BE2C (cell line): ENCODE data around the gene VTI1A.

Experiments
- DNase-seq: peaks from one replicate; pipeline ENCODE4 v3.0.0-alpha.2; 2020
- H3K27me3 ChIP-seq: fragments of 250-450 bp; sonication (Bioruptor Pico); 2 replicates; pipeline ENCODE4 v1.5.1; 2020; ENCODE audit warnings: mild to moderate bottlenecking
- H3K36me3 ChIP-seq: fragments of 250-450 bp; sonication (Bioruptor Pico); 2 replicates; pipeline ENCODE4 v1.5.1; 2020; ENCODE audit warnings: mild to moderate bottlenecking
- H3K4me1 ChIP-seq: fragments of 250-450 bp; sonication (Bioruptor Pico); 2 replicates; pipeline ENCODE4 v1.5.1; 2020
- H3K4me3 ChIP-seq: 2 replicates; pipeline ENCODE4 v1.5.1; 2011; ENCODE audit warnings: low read depth, low read length
- H3K9me3 ChIP-seq: fragments of 250-450 bp; sonication (Bioruptor Pico); 2 replicates; pipeline ENCODE4 v1.5.1; 2020
- TF ChIP-seq, protein P1 (sequence below): IDR thresholded peaks from 2 replicates; pipeline ENCODE4 v1.5.1; 2012; ENCODE audit warnings: mild to moderate bottlenecking, low read depth, low read length

The VTI1A gene

GRCh38 chr10:112700215-112700671 lies 253.2 kb downstream of the VTI1A start:
- no peaks in the 10 kb centered on the region for H3K36me3 ChIP-seq
- H3K27me3 ChIP-seq: no peaks in the 10 kb centered on the region
- no peak overlapping the region for H3K4me3 ChIP-seq

DNA sequence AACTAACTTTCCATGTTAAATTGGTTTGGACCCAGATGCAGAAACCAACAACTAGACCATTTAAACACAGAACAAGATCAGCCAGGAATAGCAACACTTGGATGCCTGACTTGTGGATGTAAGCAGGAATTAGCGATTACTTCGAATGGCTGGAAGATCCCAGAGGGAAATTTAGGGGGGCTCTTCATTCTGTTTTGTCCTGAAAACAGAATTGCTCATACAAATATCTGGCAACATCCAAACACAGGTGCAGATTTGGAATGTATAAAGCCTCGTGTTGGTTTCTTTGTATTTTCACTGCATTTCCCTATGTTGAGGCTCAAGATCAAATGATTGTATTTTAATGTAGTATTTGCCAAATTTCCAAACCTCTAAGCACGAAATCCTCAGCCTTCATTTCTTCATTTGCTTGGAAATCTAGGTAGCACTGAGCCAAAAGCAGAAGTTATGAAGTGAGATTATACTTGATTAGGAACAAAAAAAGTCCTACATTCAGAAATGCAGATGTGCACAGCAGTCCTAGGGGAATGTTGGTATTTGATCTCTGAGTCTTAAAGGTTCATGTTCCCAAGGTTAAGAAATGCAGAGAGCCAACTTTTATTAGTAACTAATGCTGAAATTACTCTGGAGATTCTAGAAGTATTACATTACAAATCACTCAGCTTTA lies 254.3 kb downstream of the VTI1A start:
- TF ChIP-seq, protein P1, sequence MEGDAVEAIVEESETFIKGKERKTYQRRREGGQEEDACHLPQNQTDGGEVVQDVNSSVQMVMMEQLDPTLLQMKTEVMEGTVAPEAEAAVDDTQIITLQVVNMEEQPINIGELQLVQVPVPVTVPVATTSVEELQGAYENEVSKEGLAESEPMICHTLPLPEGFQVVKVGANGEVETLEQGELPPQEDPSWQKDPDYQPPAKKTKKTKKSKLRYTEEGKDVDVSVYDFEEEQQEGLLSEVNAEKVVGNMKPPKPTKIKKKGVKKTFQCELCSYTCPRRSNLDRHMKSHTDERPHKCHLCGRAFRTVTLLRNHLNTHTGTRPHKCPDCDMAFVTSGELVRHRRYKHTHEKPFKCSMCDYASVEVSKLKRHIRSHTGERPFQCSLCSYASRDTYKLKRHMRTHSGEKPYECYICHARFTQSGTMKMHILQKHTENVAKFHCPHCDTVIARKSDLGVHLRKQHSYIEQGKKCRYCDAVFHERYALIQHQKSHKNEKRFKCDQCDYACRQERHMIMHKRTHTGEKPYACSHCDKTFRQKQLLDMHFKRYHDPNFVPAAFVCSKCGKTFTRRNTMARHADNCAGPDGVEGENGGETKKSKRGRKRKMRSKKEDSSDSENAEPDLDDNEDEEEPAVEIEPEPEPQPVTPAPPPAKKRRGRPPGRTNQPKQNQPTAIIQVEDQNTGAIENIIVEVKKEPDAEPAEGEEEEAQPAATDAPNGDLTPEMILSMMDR: no peak
- peaks cover under 1% of the 10 kb centered on the region; the same call in 1 of the 2 replicates for H3K4me1 ChIP-seq
- no peaks in the 10 kb centered on the region for H3K9me3 ChIP-seq
- no peaks in the 10 kb centered on the region for H3K27me3 ChIP-seq
- no peak for DNase-seq
- H3K4me3 ChIP-seq: no peak overlapping the region
- H3K36me3 ChIP-seq: no peaks in the 10 kb centered on the region

More at GRCh38 chr10:112700215-112700671, 253.2 kb downstream of the VTI1A start:
- no peaks in the 10 kb centered on the region for H3K4me1 ChIP-seq
- DNase-seq: no peak
- TF ChIP-seq, protein P1: no peak
- H3K9me3 ChIP-seq: no peaks in the 10 kb centered on the region

DNA sequence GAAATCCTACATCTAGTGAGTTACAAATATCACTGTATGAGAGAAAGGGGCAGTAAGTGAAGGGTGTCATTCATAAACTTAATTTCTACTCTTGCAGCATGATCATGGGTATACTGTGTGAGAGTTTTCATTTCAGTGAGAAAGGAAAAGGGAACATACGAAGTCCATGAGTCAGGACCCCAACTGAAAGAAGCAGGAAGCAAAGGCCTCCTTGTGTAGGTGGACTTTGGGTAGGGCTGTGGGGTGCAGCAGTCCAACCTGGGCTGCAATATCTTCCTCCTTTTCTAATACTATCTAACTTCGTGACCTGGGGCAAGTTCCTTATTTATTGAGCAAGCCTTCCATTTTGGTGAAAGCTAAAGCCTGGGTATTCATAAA lies 254.9 kb downstream of the VTI1A start:
- Histone ChIP-seq H3K36me3 (no peaks in the 10 kb centered on the region), H3K27me3 (no peaks in the 10 kb centered on the region), H3K4me1 (peaks cover 4% of the 10 kb centered on the region; the same call in 1 of the 2 replicates), H3K4me3 (no peak overlapping the region), H3K9me3 (no peaks in the 10 kb centered on the region)
- no peak for DNase-seq
- TF ChIP-seq, protein P1: no peak

DNA sequence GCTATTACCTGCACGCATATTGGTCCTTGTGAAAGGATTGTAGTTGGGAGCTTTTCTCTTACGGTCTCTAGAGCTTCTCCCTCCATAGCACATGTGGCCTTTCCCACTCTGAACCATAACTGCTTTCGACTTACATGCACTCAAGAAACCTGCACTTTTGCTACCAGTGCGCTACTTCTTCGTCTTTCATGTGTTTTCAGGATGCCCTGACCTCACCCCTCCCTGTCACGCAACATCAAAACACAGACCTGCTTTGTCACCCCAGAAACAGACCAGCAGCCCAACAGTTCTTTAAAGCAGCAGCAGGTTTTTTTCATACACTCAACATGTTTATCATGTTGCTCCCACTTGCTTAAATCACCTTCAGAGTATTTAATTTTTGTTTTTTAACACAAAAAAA lies 259.6 kb downstream of the VTI1A start:
- no peaks in the 10 kb centered on the region for H3K9me3 ChIP-seq
- no peaks in the 10 kb centered on the region for H3K36me3 ChIP-seq
- TF ChIP-seq, protein P1: no peak
- no peak for DNase-seq
- H3K27me3 ChIP-seq: no peaks in the 10 kb centered on the region
- H3K4me3 ChIP-seq: no peak overlapping the region
- peaks cover 4% of the 10 kb centered on the region; the same call in 1 of the 2 replicates for H3K4me1 ChIP-seq

DNA sequence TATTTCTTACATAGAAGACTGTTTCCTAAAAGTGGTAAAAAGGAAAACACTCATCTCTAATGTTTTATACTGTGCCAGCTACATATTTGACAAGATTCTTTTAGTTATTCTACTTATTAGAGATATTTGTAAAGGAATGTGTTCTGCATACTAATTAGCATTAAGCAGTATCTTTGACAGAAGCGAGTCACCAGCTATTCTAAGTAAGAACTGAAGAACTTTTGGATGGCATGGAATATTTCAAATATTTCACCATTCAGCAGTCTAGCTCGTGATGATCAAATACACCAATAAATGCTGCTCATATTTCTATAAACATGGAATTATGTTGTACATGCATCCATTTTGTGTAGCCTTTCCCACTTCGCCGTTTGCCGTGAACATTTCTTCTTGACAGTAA lies 261.4 kb downstream of the VTI1A start:
- Histone ChIP-seq H3K36me3 (no peaks in the 10 kb centered on the region), H3K9me3 (no peaks in the 10 kb centered on the region), H3K4me1 (peaks cover 4% of the 10 kb centered on the region; the same call in 1 of the 2 replicates), H3K4me3 (no peak overlapping the region), H3K27me3 (no peaks in the 10 kb centered on the region)
- DNase-seq: no peak
- TF ChIP-seq, protein P1: no peak

DNA sequence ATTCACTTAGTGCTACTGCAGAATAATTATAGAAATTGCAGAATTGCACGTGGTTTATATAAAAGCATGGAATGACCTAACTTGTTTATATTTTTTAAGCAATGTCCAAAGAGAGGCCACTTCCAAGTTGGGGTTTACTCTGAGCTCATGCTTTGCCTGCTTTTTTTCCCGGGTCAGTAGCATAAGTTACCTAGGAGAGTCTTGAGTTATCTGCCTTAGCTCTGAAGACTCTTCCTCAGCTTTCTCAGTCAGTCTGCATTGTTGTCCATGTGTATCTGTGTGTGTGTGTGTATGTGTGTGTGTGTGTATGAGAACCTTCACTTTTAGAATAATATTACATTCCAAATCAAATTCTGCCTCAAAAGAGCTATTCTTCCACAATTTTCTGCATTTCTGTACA lies 263.5 kb downstream of the VTI1A start:
- Histone ChIP-seq H3K27me3 (no peaks in the 10 kb centered on the region), H3K4me1 (peaks cover 6% of the 10 kb centered on the region; the same call in 1 of the 2 replicates), H3K4me3 (no peak overlapping the region), H3K36me3 (no peaks in the 10 kb centered on the region), H3K9me3 (no peaks in the 10 kb centered on the region)
- no peak for DNase-seq
- TF ChIP-seq, protein P1: no peak
